Ecto neural progenitor cell (in vitro differentiated cells): ENCODE results near the gene BTBD10.

Source experiments
- DNase-seq: peaks from one replicate; pipeline ENCODE4 v3.0.0-alpha.2; 2018; ENCODE audit warnings: low spot score

The BTBD10 gene

GRCh38 chr11:13338427-13339069 lies 124.5 kb downstream of the BTBD10 start:
- DNase-seq, result no peak

- no peak for DNase-seq
These were observed 125.0 kb downstream of the BTBD10 start for GRCh38 chr11:13338019-13338426.
